Heart left ventricle (tissue), 13 donors: Measurements from ENCODE around the gene LPO.

Experiments used
- CTCF ChIP-seq, 12 donors: fragments of 200-600 bp; sonication (generic) in 4 of 12; IDR thresholded peaks; one replicate each; pipeline versions ENCODE4 v1.5.0 to v1.8.0; 2018 to 2022; ENCODE audit warnings: antibody characterized with exemption in 12 of 12, mild to moderate bottlenecking in 5 of 12
- POLR2A ChIP-seq, 2 donors: fragments of 450-650 bp; IDR thresholded peaks; one replicate each; pipeline ENCODE4 v1.6.1; 2017; ENCODE audit warnings: antibody characterized with exemption in 2 of 2, mild to moderate bottlenecking in 2 of 2, moderate library complexity in 2 of 2
- donor health status: ischemic (EF 13 %, LVEDD 7.1; RV severe dilation, severe dysfunction).
- donor health status: DM: no; HTN: yes; CAD: no.
- donor health status: DM: no; HTN: no; CAD: no.
- donor health status: ischemic (EF 25% LVEDD 6.9; RV normal size, moderate dysfunction).
- donor health status: ischemic (EF 25% LVEDD 5.7; RV mildly dilated, moderate dysfunction).
- donor health status: ischemic (EF 35%, LVEDD 5.7; RV mildly dilated, moderate dysfunction).
- donor health status: nonischemic (EF 11% LVEDD 7.7; RV severe dilation, severe dysfunction).
- donor health status: DM: yes; HTN: yes; CAD: no.
- donor health status: PGD.
- donor health status: ischemic (EF 29% LVEDD 5.4; RV normal size, mild dysfunction).
- donor health status: nonischemic (EF 23%, LVEDD 6.1; RV moderate dilation, normal function).

DNA sequence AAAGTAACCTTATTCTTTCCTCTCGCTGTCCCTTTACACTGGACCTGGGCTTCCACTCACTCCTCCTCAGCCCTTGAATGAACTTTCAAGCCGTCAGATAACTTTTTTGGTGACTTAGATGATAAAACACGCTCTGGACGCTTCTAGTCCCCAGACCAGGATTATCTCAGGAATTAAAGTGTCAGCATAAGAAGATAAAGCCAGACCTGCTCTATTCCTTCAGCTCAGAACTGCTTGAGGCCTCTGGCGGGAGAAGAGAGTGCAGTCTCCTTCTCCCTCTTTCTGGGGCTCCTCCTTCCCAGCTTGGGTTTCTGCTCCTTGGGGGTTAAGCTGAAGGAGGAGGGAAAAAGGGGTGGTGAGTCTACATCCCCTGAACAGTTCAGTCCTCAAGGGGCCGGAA is 6.6 kb downstream of the LPO start:
- no peak for TF ChIP-seq CTCF (IDR thresholded peaks at IDR 0.05)
- TF ChIP-seq POLR2A (IDR thresholded peaks at IDR 0.05) = no peak
